Measurements from ENCODE around the gene EI24.

The EI24 gene

DNA sequence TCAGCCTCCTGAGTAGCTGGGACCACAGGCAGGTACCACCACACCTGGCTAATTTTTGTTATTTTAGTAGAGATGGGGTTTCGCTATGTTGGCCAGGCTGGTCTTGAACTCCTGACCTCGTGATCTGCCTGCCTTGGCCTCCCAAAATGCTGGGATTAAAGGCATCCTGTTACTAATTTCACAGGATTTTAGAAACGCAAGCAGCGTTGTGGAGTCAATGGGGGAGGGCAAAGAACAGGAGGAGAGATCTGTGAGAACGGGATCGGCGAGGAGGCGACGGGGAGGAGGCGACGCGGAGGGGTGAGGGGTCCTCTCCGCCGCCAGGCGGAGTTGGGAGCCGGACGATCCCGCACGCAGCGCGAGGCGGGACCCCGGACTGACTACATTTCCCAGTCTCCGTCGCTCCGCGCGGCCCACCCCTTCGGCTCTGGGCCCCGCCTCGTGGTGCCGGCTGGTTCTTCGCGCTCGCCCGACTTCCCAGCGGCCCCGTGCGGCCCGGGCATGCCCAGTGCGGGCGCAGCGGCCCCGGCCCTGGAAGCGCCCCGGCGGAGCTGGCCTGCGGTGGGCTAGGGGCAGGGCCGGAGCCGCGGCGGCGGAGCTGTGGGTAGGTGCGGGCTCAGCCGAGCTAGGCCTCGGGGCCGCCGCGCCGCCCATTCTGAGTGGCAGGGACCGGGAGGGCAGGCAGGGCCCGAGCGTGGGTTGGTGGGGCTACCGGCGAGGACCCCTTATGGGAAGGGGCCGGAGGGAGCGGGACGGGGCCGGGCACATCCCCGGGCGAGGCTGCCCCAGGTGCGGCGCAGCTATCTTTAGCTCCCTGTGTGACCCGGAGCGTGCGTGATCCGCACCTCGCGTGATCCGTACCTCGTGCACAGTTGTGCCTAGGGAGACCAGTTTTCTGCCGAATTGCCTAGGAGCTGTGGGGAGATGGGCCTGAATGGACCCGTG, at the start of gene EI24:
Gene EI24 (plus strand): TSS at position 508 of the 945 bp plus-strand sequence. CDS start 3,051 bp downstream, outside the sequence.
- Histone ChIP-seq H3K4me3 (ENCODE audit: low read depth, low read length) (peak within 1 kb of the TSS; percentile 77), H3K4me1 (peaks cover 3% of the 10 kb centered on the region), H3K79me2 (peaks cover 3% of the 10 kb centered on the region), H3K4me2 (ENCODE audit: low read length) (peak within 1 kb of the TSS; percentile 93), H3K9ac (peak within 1 kb of the TSS; percentile 87), H3K36me3 (ENCODE audit: control insufficient read depth, insufficient read depth, low read length) (no peaks in the 10 kb centered on the region), H3K27me3 (ENCODE audit: control insufficient read depth, insufficient read depth, low read length) (no peaks in the 10 kb centered on the region), H2AFZ (peak within 1 kb of the TSS; percentile 91), H3K27ac (peak within 1 kb of the TSS; percentile 87), H3K9me3 (ENCODE audit: control insufficient read depth, low read length) (no peaks in the 10 kb centered on the region)
- TF ChIP-seq, protein P1, sequence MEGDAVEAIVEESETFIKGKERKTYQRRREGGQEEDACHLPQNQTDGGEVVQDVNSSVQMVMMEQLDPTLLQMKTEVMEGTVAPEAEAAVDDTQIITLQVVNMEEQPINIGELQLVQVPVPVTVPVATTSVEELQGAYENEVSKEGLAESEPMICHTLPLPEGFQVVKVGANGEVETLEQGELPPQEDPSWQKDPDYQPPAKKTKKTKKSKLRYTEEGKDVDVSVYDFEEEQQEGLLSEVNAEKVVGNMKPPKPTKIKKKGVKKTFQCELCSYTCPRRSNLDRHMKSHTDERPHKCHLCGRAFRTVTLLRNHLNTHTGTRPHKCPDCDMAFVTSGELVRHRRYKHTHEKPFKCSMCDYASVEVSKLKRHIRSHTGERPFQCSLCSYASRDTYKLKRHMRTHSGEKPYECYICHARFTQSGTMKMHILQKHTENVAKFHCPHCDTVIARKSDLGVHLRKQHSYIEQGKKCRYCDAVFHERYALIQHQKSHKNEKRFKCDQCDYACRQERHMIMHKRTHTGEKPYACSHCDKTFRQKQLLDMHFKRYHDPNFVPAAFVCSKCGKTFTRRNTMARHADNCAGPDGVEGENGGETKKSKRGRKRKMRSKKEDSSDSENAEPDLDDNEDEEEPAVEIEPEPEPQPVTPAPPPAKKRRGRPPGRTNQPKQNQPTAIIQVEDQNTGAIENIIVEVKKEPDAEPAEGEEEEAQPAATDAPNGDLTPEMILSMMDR (IDR thresholded peaks at IDR 0.05) = peak; percentile 68

DNA sequence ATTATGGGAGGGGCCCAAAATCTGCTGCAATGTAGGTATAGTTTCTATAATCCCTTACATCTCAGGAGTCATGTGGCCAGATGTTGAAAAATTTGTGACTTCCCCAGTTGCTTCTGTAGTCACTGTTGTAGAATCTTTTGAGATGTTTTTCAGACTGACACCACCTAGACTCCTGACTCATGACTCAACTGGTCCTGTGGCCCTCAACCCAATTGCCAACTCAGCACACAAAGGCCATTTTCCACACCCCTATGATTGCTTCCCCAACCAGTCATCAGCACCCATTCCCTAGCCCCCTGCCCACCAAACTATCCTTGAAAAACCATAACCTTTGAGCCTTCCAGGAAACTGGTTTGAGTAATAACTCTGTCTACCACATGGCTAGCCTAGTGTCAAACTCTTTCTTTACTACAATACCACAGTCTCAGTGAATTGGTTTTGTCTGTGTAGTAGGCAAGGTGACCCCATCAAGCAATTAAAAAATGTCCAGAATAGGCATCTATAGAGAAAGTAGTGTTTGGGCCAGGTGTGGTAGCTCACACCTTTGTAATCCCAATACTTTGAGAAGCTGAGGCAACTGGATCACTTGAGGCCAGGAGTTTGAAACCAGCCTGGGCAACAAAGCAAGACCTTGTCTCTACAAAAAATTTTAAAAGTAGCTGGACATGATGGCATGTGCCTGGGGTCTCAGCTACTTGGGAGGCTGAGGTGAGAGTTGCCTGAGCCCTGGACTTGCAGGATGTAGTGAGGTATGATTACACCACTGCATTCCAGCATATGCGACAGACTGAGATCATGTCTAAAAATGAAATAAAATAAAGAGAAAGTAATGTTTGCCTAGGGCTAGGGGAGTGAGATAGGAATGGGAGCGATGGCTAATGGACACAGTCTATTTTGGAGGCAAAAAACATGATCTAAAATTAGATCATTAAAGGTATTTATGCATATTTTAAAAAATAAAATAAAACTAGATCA, 49.1 kb upstream of the EI24 start:
- Histone ChIP-seq H3K9ac (no peak overlapping the region), H3K9me3 (ENCODE audit: control insufficient read depth, low read length) (no peaks in the 10 kb centered on the region), H3K4me2 (ENCODE audit: low read length) (no peak overlapping the region), H3K27me3 (ENCODE audit: control insufficient read depth, insufficient read depth, low read length) (no peaks in the 10 kb centered on the region), H2AFZ (no peak overlapping the region), H3K27ac (no peak overlapping the region), H3K4me3 (ENCODE audit: low read depth, low read length) (no peak overlapping the region), H3K36me3 (ENCODE audit: control insufficient read depth, insufficient read depth, low read length) (no peaks in the 10 kb centered on the region), H3K4me1 (no peaks in the 10 kb centered on the region), H3K79me2 (no peaks in the 10 kb centered on the region)
- TF ChIP-seq, protein P1 (IDR thresholded peaks at IDR 0.05) = no peak

DNA sequence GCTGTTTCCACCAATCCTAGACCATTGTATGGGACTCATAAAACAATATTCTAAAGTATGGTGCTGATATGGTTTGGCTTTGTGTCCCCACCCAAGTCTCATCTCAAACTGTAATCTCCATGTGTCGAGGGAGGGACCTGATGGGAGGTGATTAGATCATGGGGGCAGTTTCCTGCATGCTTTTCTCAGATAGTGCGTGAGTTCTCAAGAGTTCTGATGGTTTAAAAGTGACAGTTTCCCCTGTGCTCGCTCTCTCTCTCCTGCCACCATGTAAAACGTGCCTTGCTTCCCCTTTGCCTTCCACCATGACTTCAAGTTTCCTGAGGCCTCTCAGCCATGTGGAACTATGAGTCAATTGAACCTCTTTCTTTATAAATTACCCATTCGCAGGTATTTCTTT, 44.0 kb upstream of the EI24 start:
- Histone ChIP-seq H3K4me3 (ENCODE audit: low read depth, low read length) (no peak overlapping the region), H3K79me2 (no peaks in the 10 kb centered on the region), H2AFZ (no peak overlapping the region), H3K9ac (no peak overlapping the region), H3K4me2 (ENCODE audit: low read length) (no peak overlapping the region), H3K27ac (no peak overlapping the region), H3K27me3 (ENCODE audit: control insufficient read depth, insufficient read depth, low read length) (no peaks in the 10 kb centered on the region), H3K4me1 (no peaks in the 10 kb centered on the region), H3K9me3 (ENCODE audit: control insufficient read depth, low read length) (no peaks in the 10 kb centered on the region), H3K36me3 (ENCODE audit: control insufficient read depth, insufficient read depth, low read length) (no peaks in the 10 kb centered on the region)
- TF ChIP-seq, protein P1 (IDR thresholded peaks at IDR 0.05) = no peak

DNA sequence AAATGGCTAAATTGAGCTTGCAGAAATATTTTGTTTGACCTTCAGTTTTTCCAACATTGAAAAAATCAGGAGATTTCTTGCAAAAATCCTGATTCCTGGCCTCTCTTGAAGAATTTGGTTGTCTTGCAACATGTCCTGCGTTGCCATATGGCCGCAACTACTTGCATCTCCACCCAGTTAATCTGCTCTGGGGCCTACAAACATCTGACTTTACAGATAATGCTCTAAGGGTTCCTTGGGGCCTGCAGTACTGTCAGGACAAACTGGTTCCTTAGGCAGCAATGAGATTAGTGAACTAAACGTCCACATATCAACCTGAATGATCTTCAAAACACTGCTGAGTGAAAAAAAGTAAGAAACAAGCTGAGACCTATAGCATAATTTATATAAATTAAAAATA, 36.6 kb upstream of the EI24 start:
- Histone ChIP-seq H3K27me3 (ENCODE audit: control insufficient read depth, insufficient read depth, low read length) (no peaks in the 10 kb centered on the region), H3K4me1 (no peaks in the 10 kb centered on the region), H3K79me2 (no peaks in the 10 kb centered on the region), H2AFZ (no peak overlapping the region), H3K36me3 (ENCODE audit: control insufficient read depth, insufficient read depth, low read length) (no peaks in the 10 kb centered on the region), H3K9me3 (ENCODE audit: control insufficient read depth, low read length) (no peaks in the 10 kb centered on the region), H3K9ac (no peak overlapping the region), H3K27ac (no peak overlapping the region), H3K4me2 (ENCODE audit: low read length) (no peak overlapping the region), H3K4me3 (ENCODE audit: low read depth, low read length) (no peak overlapping the region)
- TF ChIP-seq, protein P1 (IDR thresholded peaks at IDR 0.05) = no peak

Measured in parathyroid adenoma (tissue), 2 donors.